CD14-positive monocyte (primary cell): ENCODE results near the gene CDK3. TPM values are rescaled to one million over a fixed set of nuclear protein-coding genes. Genes with fewer than 3 reads are reported as not detected.

ENCODE experiments used
- DNase-seq, 3 donors: peaks; one replicate each; pipeline ENCODE4 v3.0.0-alpha.2; 2011 to 2022
- H2AFZ ChIP-seq: 2 replicates; pipeline ENCODE4 v1.6.0; 2012; ENCODE audit warnings: mild to moderate bottlenecking, low read depth, low read length, inconsistent platforms; ENCODE audit not compliant: insufficient read depth, poor library complexity, severe bottlenecking
- H3K27ac ChIP-seq, 2 donors: 1 replicate in 1 of 2; 2 replicates in 1 of 2; pipeline ENCODE4 v1.5.1; 2012 to 2013; ENCODE audit warnings: low read length in 2 of 2, control low read depth in 1 of 2, inconsistent platforms in 1 of 2, low read depth in 1 of 2, mild to moderate bottlenecking in 1 of 2
- H3K27me3 ChIP-seq, 2 donors: one replicate each; pipeline versions ENCODE4 v1.6.0 to v1.6.1; 2011 to 2013; ENCODE audit warnings: low read length in 2 of 2; ENCODE audit not compliant: control insufficient read depth in 2 of 2, insufficient read depth in 2 of 2
- H3K36me3 ChIP-seq, 2 donors: replicated peaks in 1 of 2; 1 replicate in 1 of 2; 2 replicates in 1 of 2; pipeline versions ENCODE4 v1.5.1 to v1.6.1; 2012 to 2013; ENCODE audit warnings: low read length in 2 of 2, control low read depth in 1 of 2, inconsistent platforms in 1 of 2, mild to moderate bottlenecking in 1 of 2; ENCODE audit not compliant: insufficient read depth in 2 of 2, control insufficient read depth in 1 of 2
- H3K4me1 ChIP-seq, 2 donors: 1 replicate in 1 of 2; 2 replicates in 1 of 2; pipeline versions ENCODE4 v1.5.1 to v1.6.1; 2012 to 2013; ENCODE audit warnings: low read length in 2 of 2, control low read depth in 1 of 2, inconsistent platforms in 1 of 2, mild to moderate bottlenecking in 1 of 2, moderate library complexity in 1 of 2; ENCODE audit not compliant: insufficient read depth in 2 of 2, control insufficient read depth in 1 of 2
- H3K4me2 ChIP-seq: replicated peaks from 2 replicates; pipeline ENCODE3; 2012; ENCODE audit warnings: low read length, moderate library complexity, mild to moderate bottlenecking; ENCODE audit not compliant: poor library complexity, severe bottlenecking; ENCODE audit errors: extremely low read depth
- H3K4me3 ChIP-seq, 3 experiments: fragments of 200-600 bp in 1 of 3; sonication (generic) in 1 of 3; replicated peaks in 1 of 3; 1 replicate in 2 of 3; 2 replicates in 1 of 3; pipeline ENCODE4 v1.5.1; 2011 to 2013; ENCODE audit warnings: low read length in 3 of 3, mild to moderate bottlenecking in 3 of 3, control low read depth in 2 of 3, low read depth in 2 of 3, inconsistent platforms in 1 of 3, moderate library complexity in 1 of 3
- H3K79me2 ChIP-seq: 2 replicates; pipeline ENCODE4 v1.6.0; 2012; ENCODE audit warnings: mild to moderate bottlenecking, control low read depth, inconsistent platforms, low read length, moderate library complexity; ENCODE audit not compliant: insufficient read depth
- H3K9ac ChIP-seq: 2 replicates; pipeline ENCODE4 v1.6.0; 2017; ENCODE audit warnings: low read length, mild to moderate bottlenecking; ENCODE audit not compliant: insufficient read depth, poor library complexity, severe bottlenecking
- H3K9me3 ChIP-seq, 2 donors: replicated peaks in 1 of 2; 1 replicate in 1 of 2; 2 replicates in 1 of 2; pipeline versions ENCODE4 v1.5.1 to v1.6.1; 2012 to 2013; ENCODE audit warnings: low read length in 2 of 2, control low read depth in 1 of 2; ENCODE audit not compliant: control insufficient read depth in 1 of 2, insufficient read depth in 1 of 2
- H4K20me1 ChIP-seq: 2 replicates; pipeline ENCODE4 v1.6.0; 2012; ENCODE audit warnings: mild to moderate bottlenecking, low read length, control low read depth, moderate library complexity; ENCODE audit not compliant: insufficient read depth
- H3K27ac Mint-ChIP-seq, 7 donors: one replicate each; pipeline ENCODE4 v1.8.0; 2020; ENCODE audit warnings: mild to moderate bottlenecking in 7 of 7, mixed read lengths in 7 of 7, moderate library complexity in 6 of 7, inconsistent platforms in 2 of 7
- H3K27me3 Mint-ChIP-seq, 3 donors: one replicate each; pipeline ENCODE4 v1.8.0; 2021 to 2022; ENCODE audit warnings: low read depth in 3 of 3, mild to moderate bottlenecking in 3 of 3, mixed read lengths in 3 of 3, moderate library complexity in 3 of 3, inconsistent platforms in 1 of 3
- H3K36me3 Mint-ChIP-seq, 2 donors: one replicate each; pipeline ENCODE4 v1.8.0; 2020; ENCODE audit warnings: mixed read lengths in 2 of 2, inconsistent platforms in 1 of 2, mild to moderate bottlenecking in 1 of 2
- H3K4me1 Mint-ChIP-seq: one replicate; pipeline ENCODE4 v1.8.0; 2020; ENCODE audit warnings: mild to moderate bottlenecking, mixed read lengths
- H3K4me3 Mint-ChIP-seq, 2 donors: one replicate each; pipeline ENCODE4 v1.8.0; 2020; ENCODE audit warnings: mild to moderate bottlenecking in 2 of 2, mixed read lengths in 2 of 2, moderate library complexity in 1 of 2
- H3K9me3 Mint-ChIP-seq, 7 donors: one replicate each; pipeline ENCODE4 v1.8.0; 2020 to 2022; ENCODE audit warnings: mixed read lengths in 7 of 7, mild to moderate bottlenecking in 6 of 7, moderate library complexity in 6 of 7, inconsistent platforms in 2 of 7
- WGBS: methylation state at CpG from one replicate; pipeline ENCODE4 v1.1.5; 2013; ENCODE audit warnings: missing lambda C conversion rate; ENCODE audit not compliant: insufficient coverage; 5-methylcytosine and 5-hydroxymethylcytosine counted together
- intact Hi-C, 2 donors: fragments of 100-400 bp; cut with micrococcal nuclease; formaldehyde crosslinking; loops; one replicate each; pipeline versions ENCODE4 v1.15.0 to v1.15.1; 2023
- polyA plus RNA-seq, 3 donors: library from polyadenylated mRNA; depleted of rRNA in 1 of 3; unstranded in 2 of 3; stranded (reverse) in 1 of 3; fragments of 300-500 nt in 2 of 3; fragments of >200 nt in 1 of 3; fragmentation: Illumina TruSeq in 2 of 3; gene quantifications; 1 replicate in 2 of 3; 2 replicates in 1 of 3; pipeline ENCODE4 v1.2.3, GENCODE V29; 2012 to 2021
- TF ChIP-seq, protein P1 (sequence below): fragments of 200-600 bp; IDR thresholded peaks from one replicate; pipeline ENCODE4 v1.8.0; 2022; ENCODE audit warnings: antibody characterized with exemption, mild to moderate bottlenecking

The CDK3 gene
- polyA plus RNA-seq, 3 donors: 25.5 TPM; not detected in 2

GRCh38 chr17:76050538-76051467, 50.1 kb downstream of the CDK3 start:
- H3K27ac Mint-ChIP-seq: no peak overlapping the region
- no peak overlapping the region for H3K27ac ChIP-seq
- no peak overlapping the region for H2AFZ ChIP-seq
- peaks cover 27 to 28% of the 10 kb centered on the region in 2 donors for H3K4me1 ChIP-seq
- intact Hi-C loops: no loop called here
- H3K4me1 Mint-ChIP-seq: peaks cover 28% of the 10 kb centered on the region
- no peaks in the 10 kb centered on the region for H3K27me3 ChIP-seq
- peaks cover 9% of the 10 kb centered on the region for H3K79me2 ChIP-seq
- no peak overlapping the region for H3K4me2 ChIP-seq
- H3K9ac ChIP-seq: no peak overlapping the region
- peaks cover 0 to 4% (median 0%) of the 10 kb centered on the region in 7 donors for H3K9me3 Mint-ChIP-seq
- WGBS: 95% methylated on average over 2 of the region's 11 CpGs
- H3K36me3 Mint-ChIP-seq: peaks cover 65 to 95% of the 10 kb centered on the region in 2 donors
- peaks cover 62 to 96% of the 10 kb centered on the region in 2 donors for H3K36me3 ChIP-seq
- TF ChIP-seq, protein P1, sequence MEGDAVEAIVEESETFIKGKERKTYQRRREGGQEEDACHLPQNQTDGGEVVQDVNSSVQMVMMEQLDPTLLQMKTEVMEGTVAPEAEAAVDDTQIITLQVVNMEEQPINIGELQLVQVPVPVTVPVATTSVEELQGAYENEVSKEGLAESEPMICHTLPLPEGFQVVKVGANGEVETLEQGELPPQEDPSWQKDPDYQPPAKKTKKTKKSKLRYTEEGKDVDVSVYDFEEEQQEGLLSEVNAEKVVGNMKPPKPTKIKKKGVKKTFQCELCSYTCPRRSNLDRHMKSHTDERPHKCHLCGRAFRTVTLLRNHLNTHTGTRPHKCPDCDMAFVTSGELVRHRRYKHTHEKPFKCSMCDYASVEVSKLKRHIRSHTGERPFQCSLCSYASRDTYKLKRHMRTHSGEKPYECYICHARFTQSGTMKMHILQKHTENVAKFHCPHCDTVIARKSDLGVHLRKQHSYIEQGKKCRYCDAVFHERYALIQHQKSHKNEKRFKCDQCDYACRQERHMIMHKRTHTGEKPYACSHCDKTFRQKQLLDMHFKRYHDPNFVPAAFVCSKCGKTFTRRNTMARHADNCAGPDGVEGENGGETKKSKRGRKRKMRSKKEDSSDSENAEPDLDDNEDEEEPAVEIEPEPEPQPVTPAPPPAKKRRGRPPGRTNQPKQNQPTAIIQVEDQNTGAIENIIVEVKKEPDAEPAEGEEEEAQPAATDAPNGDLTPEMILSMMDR: no peak
- H4K20me1 ChIP-seq: peaks cover 50% of the 10 kb centered on the region
- DNase-seq: no peak
- no peak overlapping the region for H3K4me3 ChIP-seq
- no peaks in the 10 kb centered on the region for H3K9me3 ChIP-seq
- H3K4me3 Mint-ChIP-seq: no peak overlapping the region
- no peaks in the 10 kb centered on the region for H3K27me3 Mint-ChIP-seq

- Histone ChIP-seq H3K4me2 (no peak overlapping the region), H3K79me2 (peaks cover 9% of the 10 kb centered on the region), H2AFZ (no peak overlapping the region), H3K9me3 (no peaks in the 10 kb centered on the region), H3K27ac (no peak overlapping the region), H3K27me3 (no peaks in the 10 kb centered on the region), H3K4me3 (no peak overlapping the region), H3K4me1 (peaks cover 27 to 28% of the 10 kb centered on the region in 2 donors), H4K20me1 (peaks cover 50% of the 10 kb centered on the region), H3K9ac (no peak overlapping the region), H3K36me3 (peaks cover 63 to 96% of the 10 kb centered on the region in 2 donors)
- Mint-ChIP-seq H3K4me3 (no peak overlapping the region), H3K9me3 (peaks cover 0 to 4% (median 0%) of the 10 kb centered on the region in 7 donors), H3K4me1 (peaks cover 28% of the 10 kb centered on the region), H3K27ac (no peak overlapping the region), H3K27me3 (no peaks in the 10 kb centered on the region), H3K36me3 (peaks cover 66 to 95% of the 10 kb centered on the region in 2 donors)
- intact Hi-C loops: no loop called here
- TF ChIP-seq, protein P1: no peak
- WGBS: 86% methylated on average over 2 of the region's 6 CpGs
- no peak for DNase-seq
These were observed 50.9 kb downstream of the CDK3 start for GRCh38 chr17:76051561-76051960.
